D721Med (cell line): Measurements from ENCODE around the gene TTC34.

Source experiments
- DNase-seq: peaks from one replicate; pipeline ENCODE4 v3.0.0; 2011; ENCODE audit warnings: low spot score; ENCODE audit not compliant: insufficient read length
- FAIRE-seq: peaks from 2 replicates; lab custom pipeline; 2011; peaks lifted over from hg19 to GRCh38; lab: Jason Lieb, UNC
- TF ChIP-seq, protein P1 (sequence below): IDR thresholded peaks from 2 replicates; pipeline ENCODE4 v1.5.1; 2012; ENCODE audit warnings: mild to moderate bottlenecking, control low read depth; ENCODE audit not compliant: insufficient read depth; ENCODE audit errors: missing control alignments

The TTC34 gene

DNA sequence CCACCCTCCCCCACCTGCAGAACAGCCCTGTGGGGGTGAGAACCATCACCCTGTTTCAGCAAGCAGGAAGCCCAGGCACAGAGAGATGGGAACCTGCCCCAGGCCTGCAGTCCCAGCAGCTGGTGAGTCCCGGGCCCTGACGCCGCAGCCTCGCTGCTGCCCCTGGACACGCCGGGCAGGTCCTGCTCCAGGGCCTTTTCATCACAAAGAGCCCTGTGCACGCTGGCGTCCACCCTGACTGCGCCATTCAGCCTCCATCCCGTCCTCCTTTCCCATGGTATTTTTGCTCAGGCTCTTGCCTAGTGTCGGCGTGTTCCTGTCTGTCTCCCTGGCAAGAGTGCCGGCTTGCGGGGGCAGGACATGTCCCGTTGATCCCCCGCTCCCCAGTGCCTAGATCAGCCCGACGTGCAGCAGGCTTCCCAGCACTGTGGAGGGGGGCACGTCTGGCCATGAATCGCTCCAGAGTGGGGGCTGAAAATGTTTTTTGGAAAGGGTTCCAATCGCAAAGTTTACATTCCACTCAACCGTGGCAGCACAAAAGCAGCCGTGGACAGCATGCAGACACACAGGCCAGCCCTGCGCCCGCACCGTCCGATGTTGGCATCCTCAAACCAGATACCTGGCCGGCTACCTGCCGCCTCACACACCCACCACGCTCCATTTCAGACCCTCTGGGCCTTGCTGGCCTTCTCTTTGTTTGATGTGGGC, 6.3 kb upstream of the TTC34 start:
- DNase-seq (no peak), FAIRE-seq (no peak)
- TF ChIP-seq, protein P1, sequence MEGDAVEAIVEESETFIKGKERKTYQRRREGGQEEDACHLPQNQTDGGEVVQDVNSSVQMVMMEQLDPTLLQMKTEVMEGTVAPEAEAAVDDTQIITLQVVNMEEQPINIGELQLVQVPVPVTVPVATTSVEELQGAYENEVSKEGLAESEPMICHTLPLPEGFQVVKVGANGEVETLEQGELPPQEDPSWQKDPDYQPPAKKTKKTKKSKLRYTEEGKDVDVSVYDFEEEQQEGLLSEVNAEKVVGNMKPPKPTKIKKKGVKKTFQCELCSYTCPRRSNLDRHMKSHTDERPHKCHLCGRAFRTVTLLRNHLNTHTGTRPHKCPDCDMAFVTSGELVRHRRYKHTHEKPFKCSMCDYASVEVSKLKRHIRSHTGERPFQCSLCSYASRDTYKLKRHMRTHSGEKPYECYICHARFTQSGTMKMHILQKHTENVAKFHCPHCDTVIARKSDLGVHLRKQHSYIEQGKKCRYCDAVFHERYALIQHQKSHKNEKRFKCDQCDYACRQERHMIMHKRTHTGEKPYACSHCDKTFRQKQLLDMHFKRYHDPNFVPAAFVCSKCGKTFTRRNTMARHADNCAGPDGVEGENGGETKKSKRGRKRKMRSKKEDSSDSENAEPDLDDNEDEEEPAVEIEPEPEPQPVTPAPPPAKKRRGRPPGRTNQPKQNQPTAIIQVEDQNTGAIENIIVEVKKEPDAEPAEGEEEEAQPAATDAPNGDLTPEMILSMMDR = no peak

DNA sequence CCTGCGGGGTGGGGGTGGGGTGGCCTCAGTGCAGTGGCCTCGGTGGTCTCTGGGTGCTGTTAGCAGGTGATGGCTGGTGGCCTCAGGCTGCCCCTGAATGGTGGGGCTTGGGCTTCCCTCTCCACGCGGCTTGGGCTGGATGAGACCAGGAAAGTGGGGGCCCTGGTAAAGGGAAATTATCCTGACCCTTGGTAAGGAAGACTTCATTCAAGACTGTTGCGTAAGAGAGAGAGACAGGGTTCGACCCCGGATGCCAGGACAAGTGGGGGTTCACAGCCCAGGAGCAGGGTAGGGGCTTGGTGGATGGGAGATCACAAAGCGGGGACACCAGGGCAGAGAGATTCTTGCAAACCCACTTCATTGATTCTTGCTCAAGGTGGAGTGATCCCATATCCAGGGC, 5.5 kb upstream of the TTC34 start:
- DNase-seq (no peak), FAIRE-seq (no peak)
- TF ChIP-seq, protein P1 = no peak

DNA sequence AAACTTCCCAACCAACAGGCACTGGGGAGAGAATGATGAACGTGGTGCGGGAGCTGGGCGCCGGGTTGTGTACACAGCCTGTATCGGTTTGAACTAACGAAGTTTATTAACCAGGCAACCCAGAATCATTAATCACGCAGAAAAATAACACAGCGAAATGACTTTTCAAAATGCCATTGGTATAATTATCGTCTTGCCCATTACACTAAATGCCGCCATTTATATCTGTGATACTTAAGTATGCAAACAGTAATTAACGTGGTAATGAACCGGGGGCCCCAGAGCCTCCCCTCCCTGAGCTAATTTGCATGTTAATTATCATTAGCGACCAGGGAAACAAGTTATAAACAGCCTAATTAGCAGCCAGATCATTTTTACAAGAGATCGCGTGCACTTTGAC, 5.1 kb upstream of the TTC34 start:
- no peak for DNase-seq
- no peak for FAIRE-seq
- TF ChIP-seq, protein P1 = no peak

DNA sequence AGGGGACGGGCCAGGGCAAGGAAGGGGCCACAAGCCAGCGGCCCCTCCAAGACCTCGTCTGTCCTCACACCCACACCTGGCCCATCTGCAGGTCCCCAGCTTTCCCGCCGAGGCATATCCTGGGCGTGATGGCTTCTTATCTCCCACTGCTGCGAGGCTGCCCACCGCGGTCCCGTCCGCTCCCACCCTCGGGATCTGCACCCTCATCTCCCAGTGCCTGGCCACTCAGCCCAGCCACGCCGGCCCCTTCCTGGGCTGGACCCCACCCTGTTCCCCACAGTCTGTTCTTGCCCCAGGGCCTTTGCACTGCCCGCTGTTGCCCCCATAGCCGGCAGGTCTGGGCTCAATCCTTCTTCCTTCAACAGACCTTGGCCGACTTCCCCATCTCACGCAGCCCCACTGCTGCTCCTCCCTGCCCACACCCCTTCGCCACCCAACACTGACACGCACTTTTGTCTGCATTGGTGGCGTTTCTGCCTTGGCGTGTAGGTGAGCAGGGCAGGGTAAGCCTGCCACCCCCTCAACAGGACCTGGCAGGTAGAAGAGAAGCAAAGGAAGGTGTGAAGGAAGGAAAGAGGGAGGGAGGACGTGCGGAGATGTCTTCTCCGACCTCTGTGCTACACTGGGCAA, 4.4 kb upstream of the TTC34 start:
- TF ChIP-seq, protein P1 = no peak
- DNase-seq (no peak), FAIRE-seq (no peak)

DNA sequence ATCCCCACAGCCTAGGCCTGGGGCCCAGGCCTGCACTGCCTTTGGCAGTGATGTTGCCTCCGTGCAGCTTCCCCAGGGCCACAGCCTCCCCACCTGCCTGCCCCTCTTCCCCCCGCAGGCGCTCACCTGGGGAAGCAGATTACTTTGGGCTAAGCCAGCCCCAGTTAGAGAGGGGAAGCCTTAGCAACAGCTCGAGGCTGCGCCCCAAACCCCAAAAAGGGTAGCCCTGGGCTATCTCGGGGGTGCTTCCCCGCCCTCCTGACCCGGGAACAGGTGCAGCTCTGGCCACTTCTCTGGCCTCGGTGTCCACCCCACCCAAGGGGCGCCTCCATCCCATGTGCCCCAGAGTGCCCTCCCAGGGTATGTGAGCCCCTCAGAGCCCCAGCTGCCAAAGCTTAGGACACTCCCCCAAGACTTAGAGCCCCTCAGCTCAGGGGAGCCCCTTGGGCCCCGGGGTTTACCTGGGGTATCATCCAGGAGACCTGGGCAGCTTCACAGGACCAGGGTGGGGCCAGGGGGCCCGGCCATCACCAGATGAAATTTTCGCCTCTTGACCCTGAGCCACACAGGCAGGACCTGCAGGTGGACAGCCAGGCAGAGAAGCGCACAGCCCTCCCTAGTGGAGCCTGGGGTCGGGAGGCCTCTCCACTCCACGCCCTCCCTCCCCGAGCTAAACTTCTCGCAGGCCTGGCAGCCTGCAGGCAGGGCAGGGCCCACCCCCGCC, 3.3 kb upstream of the TTC34 start:
- TF ChIP-seq, protein P1 = no peak
- FAIRE-seq (no peak), DNase-seq (no peak)

DNA sequence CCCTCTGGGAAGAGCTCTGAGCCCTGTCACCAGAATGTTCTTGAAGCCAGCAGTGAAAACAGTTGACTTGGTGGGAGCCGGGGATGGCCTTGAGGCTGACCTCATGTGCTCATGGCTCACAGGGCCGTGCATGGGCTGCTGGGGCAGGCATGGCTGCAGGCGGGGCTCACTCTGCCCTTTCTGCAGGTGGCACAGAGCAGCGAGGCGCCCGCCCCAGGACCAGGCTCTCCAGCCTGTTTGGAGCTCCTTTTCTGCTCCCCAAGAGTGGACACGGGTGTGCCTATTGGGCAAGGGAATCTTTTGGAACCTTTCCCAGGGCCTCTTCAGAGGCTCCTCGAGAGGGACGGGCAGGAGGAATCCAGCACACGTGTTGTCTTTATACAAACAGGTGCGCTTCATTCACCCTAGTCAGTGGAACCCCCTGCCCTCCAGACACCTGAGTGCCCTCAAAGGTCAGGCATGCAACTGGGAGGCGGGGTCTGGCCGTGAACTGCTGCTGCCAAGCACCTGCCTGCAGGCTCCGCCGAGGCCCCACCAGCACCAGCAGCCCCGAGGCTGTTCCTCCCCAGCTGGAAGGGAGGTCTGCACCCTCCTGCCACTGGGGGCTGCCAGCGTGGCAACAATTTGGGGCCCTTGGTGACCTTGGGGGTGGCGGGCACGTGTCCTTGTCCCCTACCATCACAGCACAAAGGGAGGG, 2.6 kb upstream of the TTC34 start:
- TF ChIP-seq, protein P1 = no peak
- DNase-seq = no peak
- no peak for FAIRE-seq
